ENCODE results near the gene LRP1-AS.

The LRP1-AS gene

DNA sequence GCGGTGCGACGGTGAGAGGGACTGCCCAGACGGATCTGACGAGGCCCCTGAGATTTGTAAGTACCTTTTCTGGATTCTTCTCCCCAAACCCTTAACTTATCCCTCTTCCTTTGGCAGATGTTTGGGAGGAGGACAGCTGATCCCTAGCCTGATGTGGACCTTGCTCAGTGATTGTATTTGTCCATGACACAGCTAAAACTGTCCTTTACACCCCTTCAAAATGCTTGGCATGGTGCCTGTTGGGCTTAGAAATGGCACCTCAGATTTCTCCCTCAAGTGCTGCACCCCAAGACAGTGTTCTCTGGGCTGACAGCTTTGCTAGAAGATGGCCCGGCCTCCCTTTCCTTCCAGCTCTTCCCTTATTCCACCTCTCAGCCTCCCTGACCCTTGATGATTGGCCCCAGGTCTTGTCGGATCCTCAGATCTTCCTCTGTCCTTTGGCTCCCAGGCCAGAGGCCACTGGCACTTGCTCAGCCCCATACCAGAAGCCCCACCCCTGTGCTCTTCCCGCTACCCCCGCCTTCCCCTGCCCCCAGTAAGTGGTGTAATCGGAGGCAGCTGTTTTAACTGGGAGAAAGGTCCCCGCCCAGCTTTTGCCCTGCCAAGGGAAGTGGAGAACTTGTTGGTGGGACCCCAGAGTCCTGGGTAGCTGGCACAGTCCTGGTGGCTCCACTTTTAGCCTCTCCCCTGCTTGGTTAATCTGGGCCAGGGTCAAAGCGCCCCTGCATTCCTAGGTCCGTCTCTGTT is 8.7 kb downstream of the LRP1-AS start:
- no peak for TF ChIP-seq Cebpa-rat (IDR thresholded peaks at IDR 0.05)
- H3K9ac ChIP-seq = peak overlapping the region in 3 of 11 experiments; percentile 4 to 47 (median 20); a peak in 2 of 22 replicates
- no peaks in the 10 kb centered on the region for H3K27me3 ChIP-seq
- peaks cover 0 to 99% (median 0%) of the 10 kb centered on the region in 11 experiments; a peak in 8 of 22 replicates for H4K20me1 ChIP-seq
- peaks cover 5 to 95% (median 43%) of the 10 kb centered on the region in 11 experiments; a peak in 18 of 22 replicates for H3K36me3 ChIP-seq
- H3K4me2 ChIP-seq = peak overlapping the region in 5 of 11 experiments; percentile 20 to 65 (median 51); a peak in 8 of 22 replicates
- no peak overlapping the region; a peak in 1 of 20 replicates for H3K4me3 ChIP-seq
- H3K4me1 ChIP-seq = peaks cover 22 to 93% (median 57%) of the 10 kb centered on the region in 10 experiments
- H3K9me3 ChIP-seq (replicated peaks in 1 of 11) = no peaks in the 10 kb centered on the region
- peak overlapping the region in 2 of 11 experiments; percentile 3 to 41; a peak in 3 of 22 replicates for H3K27ac ChIP-seq

DNA sequence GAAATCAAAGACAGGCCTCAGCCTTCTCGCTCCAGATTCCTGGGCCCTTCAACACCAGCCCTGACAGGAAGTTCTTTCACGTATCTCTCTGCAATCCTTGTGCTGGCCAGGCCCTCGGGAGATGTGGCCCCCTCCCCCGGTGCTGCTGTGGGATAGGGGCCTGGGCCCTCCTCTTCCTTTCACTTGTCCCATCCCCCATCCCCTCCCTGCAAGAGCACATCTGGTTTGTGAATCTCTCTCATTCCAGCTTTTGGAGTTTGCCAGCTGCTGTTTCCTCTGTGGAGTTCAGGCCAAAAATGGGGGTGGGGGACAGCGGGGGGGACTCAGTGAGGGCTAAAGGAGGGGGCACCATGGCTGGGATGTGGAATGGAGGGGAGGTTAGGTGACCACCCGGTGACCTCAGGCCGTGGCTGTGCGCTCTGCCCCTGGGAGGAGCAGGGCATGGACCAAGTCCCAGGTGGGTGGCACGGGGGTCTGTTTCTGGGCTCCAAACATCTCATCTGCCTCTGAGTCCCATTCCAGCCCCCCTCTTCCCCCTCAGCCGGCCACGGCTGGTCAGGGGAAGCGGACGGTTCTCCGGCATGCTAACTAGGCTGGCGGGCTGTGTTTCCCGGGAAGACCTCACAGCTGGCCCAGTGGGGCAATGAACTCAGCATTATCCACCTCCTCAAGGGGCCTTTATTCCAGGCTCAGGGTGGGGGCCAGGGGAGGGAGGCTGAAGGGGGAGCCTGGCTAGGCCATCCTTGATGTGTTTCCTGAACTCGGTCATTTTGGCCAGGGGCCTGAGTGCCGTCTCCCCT is 11.7 kb downstream of the LRP1-AS start:
- Histone ChIP-seq H3K36me3 (peaks cover 0 to 74% (median 18%) of the 10 kb centered on the region in 11 experiments; a peak in 17 of 22 replicates), H3K4me2 (peak overlapping the region; percentile 5 to 73 (median 52); a peak in 20 of 22 replicates), H3K9me3 (replicated peaks in 1 of 11) (no peaks in the 10 kb centered on the region), H3K27me3 (peaks cover 0 to 4% (median 0%) of the 10 kb centered on the region in 11 experiments; a peak in 1 of 22 replicates), H3K27ac (peak overlapping the region in 6 of 11 experiments; percentile 15 to 60 (median 36); a peak in 12 of 22 replicates), H3K4me3 (no peak overlapping the region), H3K4me1 (peaks cover 11 to 94% (median 62%) of the 10 kb centered on the region in 10 experiments), H4K20me1 (peaks cover 0 to 99% (median 16%) of the 10 kb centered on the region in 11 experiments; a peak in 9 of 22 replicates), H3K9ac (peak overlapping the region in 9 of 11 experiments; percentile 29 to 57 (median 48); a peak in 11 of 22 replicates)
- TF ChIP-seq Cebpa-rat (IDR thresholded peaks at IDR 0.05) = no peak

DNA sequence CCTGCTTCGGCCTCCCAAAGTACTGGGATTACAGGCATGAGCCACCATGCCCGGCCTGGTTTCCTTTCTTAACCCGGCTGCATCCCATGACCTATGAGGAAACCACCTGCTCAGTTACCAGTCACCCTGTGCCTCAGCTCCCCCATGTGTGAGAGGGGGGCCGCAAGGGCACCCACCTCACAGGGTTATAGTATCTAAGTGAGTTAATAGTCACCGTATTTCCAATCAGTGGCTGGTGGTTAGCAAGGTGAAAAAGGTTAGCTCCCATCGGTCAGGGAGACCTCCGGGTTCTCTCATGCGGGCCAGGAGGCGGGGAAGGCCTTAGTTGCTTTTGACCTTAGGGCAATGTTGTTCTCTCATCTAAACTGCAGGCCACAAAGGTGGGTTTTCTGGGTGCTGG is 12.5 kb downstream of the LRP1-AS start:
- peaks cover 17 to 96% (median 69%) of the 10 kb centered on the region in 10 experiments for H3K4me1 ChIP-seq
- no peaks in the 10 kb centered on the region for H3K9me3 ChIP-seq (replicated peaks in 1 of 11)
- H3K9ac ChIP-seq = peak overlapping the region in 8 of 11 experiments; percentile 29 to 57 (median 48); a peak in 10 of 22 replicates
- peaks cover 0 to 98% (median 16%) of the 10 kb centered on the region in 11 experiments; a peak in 9 of 22 replicates for H4K20me1 ChIP-seq
- H3K27ac ChIP-seq = peak overlapping the region in 6 of 11 experiments; percentile 15 to 60 (median 36); a peak in 11 of 22 replicates
- no peak overlapping the region for H3K4me3 ChIP-seq
- TF ChIP-seq Cebpa-rat (IDR thresholded peaks at IDR 0.05) = no peak
- peak overlapping the region in 10 of 11 experiments; percentile 21 to 73 (median 52); a peak in 19 of 22 replicates for H3K4me2 ChIP-seq
- peaks cover 0 to 66% (median 10%) of the 10 kb centered on the region in 11 experiments; a peak in 17 of 22 replicates for H3K36me3 ChIP-seq
- H3K27me3 ChIP-seq = peaks cover 0 to 5% (median 0%) of the 10 kb centered on the region in 11 experiments; a peak in 1 of 22 replicates

DNA sequence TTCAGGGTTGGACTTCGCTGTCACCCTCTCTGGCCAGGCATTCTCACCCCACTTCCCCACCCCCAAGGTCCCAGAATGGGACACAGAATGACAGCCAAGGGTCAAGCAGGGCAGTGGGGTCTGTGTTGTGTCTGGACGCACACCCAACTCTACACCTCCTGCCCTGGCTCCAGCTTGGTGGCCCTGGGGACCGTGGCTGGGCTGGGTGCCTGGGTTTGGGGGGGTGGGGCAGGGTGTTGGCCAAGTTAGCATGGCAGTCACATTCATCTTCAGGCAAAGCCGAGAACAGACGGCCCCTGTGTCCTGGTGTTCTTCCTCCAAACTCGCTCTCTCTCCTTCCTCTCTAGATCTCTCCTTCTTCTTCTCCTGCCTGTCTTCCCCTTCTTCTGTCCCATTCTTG is 13.5 kb downstream of the LRP1-AS start:
- Histone ChIP-seq H3K4me3 (no peak overlapping the region), H3K27ac (peak overlapping the region in 3 of 11 experiments; percentile 13 to 15 (median 14); a peak in 3 of 22 replicates)
- TF ChIP-seq Cebpa-rat (IDR thresholded peaks at IDR 0.05) = no peak

DNA sequence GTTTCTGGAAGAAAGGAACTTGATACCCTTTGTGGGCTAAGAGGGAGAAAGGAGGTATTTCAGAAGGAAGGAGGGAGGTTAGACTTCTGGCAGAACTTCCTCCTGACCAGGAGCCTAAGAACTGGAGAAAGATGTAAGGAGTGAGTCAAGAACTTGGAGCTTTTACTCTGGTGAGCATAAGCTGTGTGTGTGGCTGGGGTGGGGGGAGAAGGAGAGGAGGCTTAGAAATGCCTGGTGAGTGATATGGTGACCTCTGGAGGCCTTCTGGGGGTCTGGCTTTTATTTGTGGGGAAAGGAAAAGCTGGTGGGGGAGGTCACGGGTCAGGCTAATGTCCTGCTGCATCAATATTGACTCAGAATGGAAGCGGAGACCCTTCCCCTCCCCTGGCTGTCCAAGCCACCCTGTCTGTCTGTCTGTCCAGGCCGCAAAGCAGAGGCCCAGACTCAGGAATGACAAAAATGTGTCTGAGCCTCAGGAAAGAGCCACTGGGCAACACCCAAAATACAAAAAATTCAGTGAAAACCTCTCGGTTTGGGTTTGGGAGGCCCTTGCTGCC is 14.3 kb downstream of the LRP1-AS start:
- H3K4me3 ChIP-seq = peak overlapping the region in 2 of 10 experiments; percentile 88 to 92; a peak in 2 of 20 replicates

More for the DNA sequence above, 13.5 kb downstream of the LRP1-AS start:
- peaks cover 0 to 56% (median 6%) of the 10 kb centered on the region in 11 experiments; a peak in 11 of 22 replicates for H3K36me3 ChIP-seq
- H3K4me2 ChIP-seq = peak overlapping the region in 5 of 11 experiments; percentile 68 to 99 (median 72); a peak in 9 of 22 replicates
- H4K20me1 ChIP-seq = peaks cover 0 to 87% (median 16%) of the 10 kb centered on the region in 11 experiments; a peak in 9 of 22 replicates
- no peaks in the 10 kb centered on the region for H3K9me3 ChIP-seq (replicated peaks in 1 of 11)
- H3K9ac ChIP-seq = peak overlapping the region in 1 of 11 experiments; percentile 28; a peak in 2 of 22 replicates
- peaks cover 27 to 90% (median 68%) of the 10 kb centered on the region in 10 experiments for H3K4me1 ChIP-seq
- H3K27me3 ChIP-seq = peaks cover 0 to 5% (median 0%) of the 10 kb centered on the region in 11 experiments; a peak in 1 of 22 replicates

DNA sequence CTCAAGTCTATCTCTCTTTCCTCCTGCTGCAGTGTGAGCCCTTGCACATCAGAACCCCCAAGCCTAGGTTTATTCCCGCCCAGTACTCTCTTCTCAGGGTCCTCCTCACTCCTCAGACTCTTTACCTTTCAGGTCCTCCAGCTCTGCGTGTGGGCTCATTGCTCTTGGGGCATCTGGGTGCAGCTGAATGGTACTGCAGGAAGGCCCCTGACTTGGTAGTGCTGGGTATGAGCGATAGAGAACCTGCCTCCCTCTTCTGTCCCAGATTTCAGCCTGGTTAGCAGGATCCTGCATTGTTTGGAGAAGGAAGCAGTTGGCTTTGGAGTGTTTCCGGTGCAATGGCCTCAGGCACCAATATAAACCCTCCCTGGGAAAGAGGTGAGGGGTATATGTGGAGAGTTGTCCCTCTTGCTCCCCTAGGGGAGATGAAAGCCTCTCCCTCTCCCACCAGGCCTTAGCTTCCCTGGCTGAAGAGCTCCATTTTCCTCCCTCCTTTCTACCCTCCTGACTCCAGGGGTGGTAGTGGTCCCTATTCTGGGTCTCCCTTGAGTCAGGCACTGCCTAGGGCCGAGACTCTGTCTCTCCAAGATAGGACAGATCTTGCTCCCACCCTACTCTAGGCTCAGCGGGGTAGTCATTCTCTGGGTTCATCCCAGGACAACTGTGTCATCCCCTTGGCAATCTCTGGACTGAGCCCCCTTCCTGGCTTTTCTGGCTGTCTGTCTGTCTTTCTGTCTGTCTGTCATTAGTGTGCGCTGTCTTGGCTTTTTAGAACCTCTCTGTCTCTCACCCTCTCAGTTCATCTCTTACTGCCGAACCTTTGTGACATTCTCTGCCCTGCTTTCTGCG is 15.3 kb downstream of the LRP1-AS start:
- no peak for TF ChIP-seq Cebpa-rat (IDR thresholded peaks at IDR 0.05)
- H3K9ac ChIP-seq = peak overlapping the region in 7 of 11 experiments; percentile 12 to 82 (median 75); a peak in 9 of 22 replicates
- H3K36me3 ChIP-seq = peaks cover 0 to 39% (median 0%) of the 10 kb centered on the region in 11 experiments; a peak in 8 of 22 replicates
- H3K27me3 ChIP-seq = peaks cover 0 to 10% (median 6%) of the 10 kb centered on the region in 11 experiments; a peak in 14 of 22 replicates
- peaks cover 0 to 69% (median 16%) of the 10 kb centered on the region in 11 experiments; a peak in 9 of 22 replicates for H4K20me1 ChIP-seq
- peak overlapping the region in 4 of 10 experiments; percentile 8 to 93 (median 90); a peak in 8 of 20 replicates for H3K4me3 ChIP-seq
- peak overlapping the region in 8 of 11 experiments; percentile 35 to 99 (median 96); a peak in 16 of 22 replicates for H3K4me2 ChIP-seq
- H3K27ac ChIP-seq = peak overlapping the region in 4 of 11 experiments; percentile 1 to 72 (median 23); a peak in 5 of 22 replicates
- H3K9me3 ChIP-seq (replicated peaks in 1 of 11) = no peaks in the 10 kb centered on the region
- H3K4me1 ChIP-seq = peaks cover 35 to 79% (median 68%) of the 10 kb centered on the region in 10 experiments

More for the DNA sequence above, 14.3 kb downstream of the LRP1-AS start:
- H3K27ac ChIP-seq = peak overlapping the region in 5 of 11 experiments; percentile 7 to 39 (median 9); a peak in 4 of 22 replicates
- TF ChIP-seq Cebpa-rat (IDR thresholded peaks at IDR 0.05) = no peak
- peak overlapping the region in 6 of 11 experiments; percentile 95 to 99 (median 96); a peak in 10 of 22 replicates for H3K4me2 ChIP-seq
- H3K9ac ChIP-seq = peak overlapping the region in 6 of 11 experiments; percentile 12 to 82 (median 76); a peak in 5 of 22 replicates
- peaks cover 0 to 79% (median 16%) of the 10 kb centered on the region in 11 experiments; a peak in 9 of 22 replicates for H4K20me1 ChIP-seq
- H3K27me3 ChIP-seq = peaks cover 0 to 5% (median 0%) of the 10 kb centered on the region in 11 experiments; a peak in 5 of 22 replicates
- peaks cover 0 to 47% (median 0%) of the 10 kb centered on the region in 11 experiments; a peak in 9 of 22 replicates for H3K36me3 ChIP-seq
- H3K4me1 ChIP-seq = peaks cover 30 to 82% (median 67%) of the 10 kb centered on the region in 10 experiments
- no peaks in the 10 kb centered on the region for H3K9me3 ChIP-seq (replicated peaks in 1 of 11)
